BLaER1 treated with 17β-estradiol and CSF1 and Interleukin-3, amounts not matched to agents 10 nM and 100 nM (cell line): ENCODE data around the gene PLEKHA5.
"Not testable (repeated sequence)": the region's sequence is repeated elsewhere in the genome, so short reads cannot be mapped to it uniquely, and the experiment has no call there.

ENCODE experiments used
- H3K27ac ChIP-seq, 11 experiments: shearing (Covaris generic); formaldehyde crosslinking; 2 replicates each; pipeline ENCODE4 v1.8.1; 2022
- H3K27me3 ChIP-seq, 11 experiments: shearing (Covaris generic); formaldehyde crosslinking; 2 replicates each; pipeline ENCODE4 v1.8.1; 2022
- H3K36me3 ChIP-seq, 11 experiments: shearing (Covaris generic); formaldehyde crosslinking; 2 replicates each; pipeline ENCODE4 v1.8.1; 2022
- H3K4me1 ChIP-seq, 10 experiments: shearing (Covaris generic); formaldehyde crosslinking; 2 replicates each; pipeline ENCODE4 v1.8.1; 2022
- H3K4me2 ChIP-seq, 11 experiments: shearing (Covaris generic); formaldehyde crosslinking; 2 replicates each; pipeline ENCODE4 v1.8.1; 2022
- H3K4me3 ChIP-seq, 10 experiments: shearing (Covaris generic); formaldehyde crosslinking; 2 replicates each; pipeline ENCODE4 v1.8.1; 2022
- H3K9ac ChIP-seq, 11 experiments: shearing (Covaris generic); formaldehyde crosslinking; 2 replicates each; pipeline ENCODE4 v1.8.1; 2022
- H3K9me3 ChIP-seq, 11 experiments: shearing (Covaris generic); formaldehyde crosslinking; replicated peaks in 1 of 11; 2 replicates each; pipeline ENCODE4 v1.8.1; 2022
- H4K20me1 ChIP-seq, 11 experiments: shearing (Covaris generic); formaldehyde crosslinking; 2 replicates each; pipeline ENCODE4 v1.8.1; 2022
- Cebpa-rat ChIP-seq, 11 experiments: shearing (Covaris generic); IDR thresholded peaks; 2 replicates each; pipeline ENCODE4 v1.8.1; 2022

The PLEKHA5 gene

DNA sequence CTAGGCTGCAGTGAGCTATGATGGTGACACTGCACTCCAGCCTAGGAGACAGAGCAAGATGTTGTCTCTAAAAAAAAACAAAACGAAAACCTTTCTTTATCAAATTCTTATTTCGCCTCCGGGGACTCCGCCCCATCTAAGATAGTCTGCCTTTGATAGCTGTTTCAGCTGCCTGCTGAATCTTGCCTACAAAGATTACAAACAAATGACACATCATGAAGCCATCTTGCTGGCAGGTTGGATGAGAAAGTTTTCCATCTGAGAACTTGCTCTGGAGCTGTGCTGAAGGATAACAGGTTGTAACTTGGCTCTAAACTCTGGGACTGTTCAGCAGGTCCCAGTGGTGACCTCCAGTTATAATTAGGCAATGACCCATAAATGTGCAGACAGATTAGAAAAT is 268.0 kb downstream of the PLEKHA5 start:
- Histone ChIP-seq H3K36me3 (no peaks in the 10 kb centered on the region), H4K20me1 (no peaks in the 10 kb centered on the region), H3K4me3 (no peak overlapping the region), H3K4me2 (no peak overlapping the region), H3K27ac (no peak overlapping the region), H3K9me3 (no peaks in the 10 kb centered on the region), H3K4me1 (no peaks in the 10 kb centered on the region), H3K9ac (no peak overlapping the region), H3K27me3 (no peaks in the 10 kb centered on the region)
- no peak for TF ChIP-seq Cebpa-rat (IDR thresholded peaks at IDR 0.05)

DNA sequence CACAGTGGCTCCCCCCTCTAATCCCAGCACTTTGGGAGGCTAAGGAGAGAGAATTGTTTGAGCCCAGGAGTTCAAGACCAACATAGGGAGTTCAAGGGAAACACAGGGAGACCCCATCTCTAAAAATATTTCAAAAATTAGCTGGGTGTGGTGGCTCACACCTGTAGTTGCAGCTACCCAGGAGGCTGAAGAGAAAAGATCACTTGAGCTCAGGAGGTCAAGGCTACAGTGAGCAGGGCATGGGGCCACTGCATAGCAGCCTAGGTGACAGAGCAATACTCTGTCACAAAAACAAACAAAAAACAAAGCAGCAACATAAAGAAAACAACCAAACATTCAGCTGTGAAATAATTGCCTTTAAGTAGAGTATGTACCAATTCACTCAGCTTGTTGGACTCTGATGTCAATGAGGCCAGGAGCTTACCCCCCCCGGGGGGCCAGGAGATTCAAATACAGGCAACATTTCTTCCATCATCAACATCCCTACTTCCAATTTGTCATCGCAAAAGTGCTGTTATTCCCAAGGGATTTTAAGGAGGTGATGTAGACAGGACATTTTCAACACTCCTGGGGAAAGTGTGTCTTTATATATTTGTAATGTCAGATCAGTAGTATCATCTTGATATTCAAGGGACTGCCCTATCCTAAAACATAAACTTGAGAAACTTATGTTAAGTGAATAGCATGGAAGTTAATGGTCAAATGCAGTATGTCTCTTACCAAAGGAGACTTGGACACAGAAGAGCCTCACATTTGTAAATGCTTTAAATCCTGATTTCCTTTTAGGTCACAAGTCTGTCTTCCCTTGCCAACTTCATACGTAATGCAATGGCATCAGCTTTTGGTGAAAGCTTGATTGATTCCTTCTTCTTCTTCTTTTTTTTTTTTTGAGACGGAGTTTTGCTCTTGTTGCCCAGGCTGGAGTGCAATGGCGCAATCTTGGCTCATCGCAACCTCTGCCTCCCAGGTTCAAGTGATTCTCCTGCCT is 269.1 kb downstream of the PLEKHA5 start:
- TF ChIP-seq Cebpa-rat (IDR thresholded peaks at IDR 0.05), result no peak
- Histone ChIP-seq H3K9me3 (peaks cover 0 to 7% (median 1%) of the 10 kb centered on the region in 11 experiments; a peak in 8 of 22 replicates), H3K4me3 (no peak overlapping the region), H3K9ac (no peak overlapping the region), H3K4me1 (no peaks in the 10 kb centered on the region), H3K36me3 (no peaks in the 10 kb centered on the region), H3K27ac (no peak overlapping the region), H4K20me1 (no peaks in the 10 kb centered on the region), H3K27me3 (no peaks in the 10 kb centered on the region), H3K4me2 (no peak overlapping the region)

DNA sequence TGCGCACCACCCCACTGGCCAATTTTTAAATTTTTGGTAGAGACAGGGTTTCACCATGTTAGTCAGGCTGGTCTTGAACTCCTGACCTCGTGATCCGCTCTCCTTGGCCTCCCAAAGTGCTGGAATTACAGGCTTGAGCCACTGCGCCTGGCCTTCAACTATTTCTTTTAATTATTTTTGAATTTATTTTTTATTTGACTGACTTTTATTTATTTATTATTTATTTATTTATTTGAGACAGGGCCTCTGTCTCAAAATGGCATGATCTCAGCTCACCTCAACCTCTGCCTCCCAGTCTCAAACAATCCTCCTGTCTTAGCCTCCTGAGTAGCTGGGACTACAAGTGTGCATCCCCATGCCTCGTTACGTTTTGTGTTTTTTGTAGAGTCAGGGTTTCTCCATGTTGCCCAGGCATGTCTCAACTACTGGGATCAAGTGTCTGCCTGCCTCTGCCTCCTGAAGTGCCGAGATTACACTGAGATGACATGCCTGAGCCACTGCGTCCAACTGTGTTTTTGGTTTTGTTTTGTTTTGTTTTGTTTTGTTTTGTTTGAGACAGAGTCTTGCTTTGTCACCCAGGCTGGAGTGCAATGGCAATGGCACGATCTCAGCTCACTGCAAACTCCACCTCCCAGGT is 271.2 kb downstream of the PLEKHA5 start:
- H3K4me1 ChIP-seq, H3K9ac ChIP-seq, H3K27ac ChIP-seq, H3K27me3 ChIP-seq, H3K4me2 ChIP-seq, H3K4me3 ChIP-seq, H3K36me3 ChIP-seq, H4K20me1 ChIP-seq: not testable (repeated sequence)
- H3K9me3 ChIP-seq, result peaks cover 6 to 25% (median 17%) of the 10 kb centered on the region in 11 experiments; a peak in 17 of 22 replicates

DNA sequence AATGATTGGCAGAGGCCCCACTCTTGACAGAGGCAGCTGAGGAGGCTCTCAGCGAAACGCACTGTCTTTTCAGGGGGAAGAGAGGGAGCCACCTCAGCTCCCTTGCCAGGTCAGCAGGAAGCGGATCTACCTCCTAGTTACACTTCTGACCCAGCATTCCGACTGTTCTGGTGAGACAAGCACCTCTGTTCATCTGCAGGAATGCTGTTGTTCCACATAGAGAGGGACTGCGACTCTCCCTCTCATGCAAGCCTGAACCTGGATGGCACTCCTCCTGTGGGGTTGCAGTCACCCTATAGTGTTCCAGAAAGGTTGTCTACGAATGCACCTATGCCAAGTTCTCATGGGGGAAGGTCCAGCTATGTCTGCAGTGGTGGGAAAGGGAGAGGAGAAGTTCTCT is 272.7 kb downstream of the PLEKHA5 start:
- no peaks in the 10 kb centered on the region for H3K27me3 ChIP-seq
- no peak for TF ChIP-seq Cebpa-rat (IDR thresholded peaks at IDR 0.05)
- H3K9ac ChIP-seq, result no peak overlapping the region
- no peaks in the 10 kb centered on the region for H4K20me1 ChIP-seq
- H3K4me1 ChIP-seq, result no peaks in the 10 kb centered on the region
- no peaks in the 10 kb centered on the region for H3K36me3 ChIP-seq
- H3K9me3 ChIP-seq, result peaks cover 6 to 25% (median 17%) of the 10 kb centered on the region in 11 experiments; a peak in 17 of 22 replicates
- no peak overlapping the region for H3K4me2 ChIP-seq
- no peak overlapping the region for H3K4me3 ChIP-seq
- no peak overlapping the region for H3K27ac ChIP-seq

DNA sequence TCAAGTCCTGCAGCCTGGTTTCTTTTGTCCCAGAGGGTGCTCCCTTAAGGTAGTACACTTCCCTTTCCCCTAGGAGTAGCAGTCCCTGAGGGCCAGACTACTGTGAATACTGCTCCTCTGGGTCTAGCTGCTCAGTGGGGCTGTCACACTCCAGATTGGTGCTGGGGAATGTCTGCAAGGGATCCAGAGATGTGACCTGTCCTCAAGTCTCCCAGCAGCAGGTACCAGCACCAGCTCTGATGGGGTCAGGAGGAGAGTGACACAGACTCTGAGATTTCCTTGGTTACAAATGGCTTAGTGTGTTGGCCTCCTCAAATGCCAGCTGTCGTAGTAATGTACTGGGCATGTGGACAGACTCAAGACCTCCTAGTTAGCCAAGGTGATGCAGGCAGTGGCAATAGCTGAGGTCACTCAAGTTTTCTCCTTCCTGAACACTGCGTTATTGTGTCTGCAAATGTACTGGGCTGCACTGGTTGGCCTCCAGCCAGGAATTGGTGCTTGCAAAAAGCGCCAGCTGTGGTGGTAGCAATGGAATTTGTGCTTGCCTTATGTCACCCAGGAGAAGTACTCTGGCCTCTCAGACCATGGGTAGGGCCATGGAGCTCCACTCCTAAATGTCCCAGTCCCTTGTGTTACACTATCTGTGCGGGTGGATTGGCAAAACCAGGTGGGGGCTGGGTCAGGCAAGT is 273.4 kb downstream of the PLEKHA5 start:
- no peak overlapping the region for H3K9ac ChIP-seq
- H3K4me2 ChIP-seq, result no peak overlapping the region
- TF ChIP-seq Cebpa-rat (IDR thresholded peaks at IDR 0.05), result no peak
- H3K4me3 ChIP-seq, result no peak overlapping the region
- no peaks in the 10 kb centered on the region for H3K27me3 ChIP-seq
- H3K27ac ChIP-seq, result no peak overlapping the region
- peaks cover 6 to 25% (median 17%) of the 10 kb centered on the region in 11 experiments; a peak in 17 of 22 replicates for H3K9me3 ChIP-seq
- H3K4me1 ChIP-seq, result no peaks in the 10 kb centered on the region
- H3K36me3 ChIP-seq, result no peaks in the 10 kb centered on the region
- no peaks in the 10 kb centered on the region for H4K20me1 ChIP-seq

DNA sequence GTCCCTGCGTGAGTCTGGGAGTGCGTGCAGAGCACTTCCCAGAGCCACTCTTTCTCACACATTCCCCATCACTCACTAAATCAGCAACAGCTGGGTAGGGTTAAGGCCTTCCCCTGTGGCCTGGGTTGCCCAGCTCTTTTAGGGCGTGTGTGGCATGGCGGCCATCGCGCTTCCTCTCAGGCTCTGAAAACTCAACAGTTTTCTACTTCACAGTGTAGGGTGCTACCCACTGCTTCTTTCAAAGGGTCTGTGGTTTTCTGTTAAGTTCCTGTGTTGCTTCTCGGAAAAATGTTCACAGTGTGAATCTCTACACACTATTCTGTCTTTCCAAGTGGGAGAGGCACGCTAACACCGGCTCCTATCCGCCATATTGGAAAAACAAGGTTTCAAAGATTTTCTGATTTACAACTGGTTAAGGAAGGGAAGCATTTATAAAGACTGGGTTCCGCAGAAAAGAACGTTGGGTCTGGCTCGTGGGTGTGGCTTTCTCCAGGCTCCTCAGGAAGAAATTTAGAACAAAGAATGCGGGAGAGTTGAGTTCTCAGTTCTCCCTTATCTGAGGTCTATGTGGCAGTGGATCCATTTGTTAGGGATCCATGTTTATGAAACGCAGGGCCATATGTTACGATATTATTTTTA is 274.8 kb downstream of the PLEKHA5 start:
- Histone ChIP-seq H3K36me3 (no peaks in the 10 kb centered on the region), H3K9ac (no peak overlapping the region), H3K9me3 (peaks cover 6 to 25% (median 17%) of the 10 kb centered on the region in 11 experiments; a peak in 17 of 22 replicates), H4K20me1 (no peaks in the 10 kb centered on the region), H3K4me1 (no peaks in the 10 kb centered on the region), H3K27ac (no peak overlapping the region), H3K4me2 (no peak overlapping the region), H3K27me3 (no peaks in the 10 kb centered on the region), H3K4me3 (no peak overlapping the region)
- TF ChIP-seq Cebpa-rat (IDR thresholded peaks at IDR 0.05), result no peak

DNA sequence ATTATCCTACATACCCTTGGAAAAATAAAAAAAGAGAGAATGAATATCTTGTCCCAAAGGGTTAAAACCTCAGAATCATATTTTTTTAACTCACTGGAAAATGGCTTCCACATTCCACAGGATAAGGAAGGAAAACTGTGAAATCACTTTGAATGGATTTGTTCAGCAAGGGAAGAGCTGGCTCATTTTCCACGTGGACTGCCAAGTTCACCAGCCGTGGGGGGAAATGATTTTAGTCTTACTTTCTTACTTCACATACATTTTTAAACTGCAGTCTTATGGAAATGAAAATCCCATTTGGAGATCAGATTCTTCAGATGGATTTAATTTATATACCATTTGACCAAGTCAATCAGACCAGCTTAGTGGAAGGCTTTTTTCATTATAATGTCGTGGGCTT is 279.8 kb downstream of the PLEKHA5 start:
- no peak for TF ChIP-seq Cebpa-rat (IDR thresholded peaks at IDR 0.05)
- no peak overlapping the region for H3K27ac ChIP-seq

DNA sequence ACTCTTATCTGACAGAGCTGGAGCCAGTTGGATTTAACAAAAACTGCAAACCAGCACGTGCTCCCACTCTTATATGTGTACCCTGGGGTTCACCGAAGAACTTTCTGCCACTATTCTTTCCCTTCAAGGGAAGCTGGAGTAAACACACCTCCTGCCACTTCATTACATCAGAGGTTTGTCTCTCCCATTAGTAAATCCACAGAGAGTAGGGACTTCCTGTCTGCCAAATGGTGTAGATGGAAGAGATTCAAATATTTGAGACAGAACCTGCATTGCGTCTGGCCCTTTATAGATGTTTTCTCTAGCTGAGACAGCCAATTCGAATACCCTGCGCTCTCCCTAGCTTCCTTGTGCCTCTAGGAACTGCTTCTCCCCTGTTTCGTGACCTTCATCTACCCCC is 280.7 kb downstream of the PLEKHA5 start:
- H3K27me3 ChIP-seq, result no peaks in the 10 kb centered on the region
- no peak overlapping the region for H3K27ac ChIP-seq
- TF ChIP-seq Cebpa-rat (IDR thresholded peaks at IDR 0.05), result no peak
- H3K4me2 ChIP-seq, result no peak overlapping the region; a peak in 1 of 22 replicates
- no peak overlapping the region for H3K4me3 ChIP-seq
- no peaks in the 10 kb centered on the region for H4K20me1 ChIP-seq
- H3K9me3 ChIP-seq, result peaks cover 0 to 6% (median under 1%) of the 10 kb centered on the region in 11 experiments; a peak in 4 of 22 replicates
- H3K36me3 ChIP-seq, result no peaks in the 10 kb centered on the region
- no peak overlapping the region for H3K9ac ChIP-seq
- no peaks in the 10 kb centered on the region for H3K4me1 ChIP-seq

More for the DNA sequence above, 279.8 kb downstream of the PLEKHA5 start:
- H3K27me3 ChIP-seq, result no peaks in the 10 kb centered on the region
- H3K9me3 ChIP-seq, result peaks cover 0 to 12% (median 9%) of the 10 kb centered on the region in 11 experiments; a peak in 12 of 22 replicates
- H3K4me1 ChIP-seq, result no peaks in the 10 kb centered on the region
- no peak overlapping the region for H3K4me3 ChIP-seq
- H3K9ac ChIP-seq, result no peak overlapping the region
- no peaks in the 10 kb centered on the region for H4K20me1 ChIP-seq
- no peaks in the 10 kb centered on the region for H3K36me3 ChIP-seq
- no peak overlapping the region for H3K4me2 ChIP-seq
